ENCODE results near the gene SET. TPM values are rescaled to one million over a fixed set of nuclear protein-coding genes. Genes with fewer than 3 reads are reported as not detected.
"Not testable (repeated sequence)": the region's sequence is repeated elsewhere in the genome, so short reads cannot be mapped to it uniquely, and the experiment has no call there.

The SET gene
- total RNA-seq, 6 donors from 2014 or later, result 73.3 to 222 (median 177) TPM

- ATAC-seq (ENCODE audit: low FRiP score in 2 of 2) (peak; percentile 73 to 75), DNase-seq (peak in 1 of 2 donors; percentile 59)
- not testable (repeated sequence) for H3K9me3 ChIP-seq, H3K4me3 ChIP-seq, H3K36me3 ChIP-seq, H3K27me3 ChIP-seq, H3K27ac ChIP-seq, H3K4me1 ChIP-seq
- whole genome bisulfite sequencing, 2 donors, result 85 to 91% methylated on average over 8 to 9 of the region's 9 CpGs
- TF ChIP-seq CTCF (IDR thresholded peaks at IDR 0.05), result peak in 5 of 6 experiments; percentile 26 to 58 (median 39)
Observed at GRCh38 chr9:128648206-128648605, 40.8 kb upstream of the SET start.

- DNase-seq, result no peak
- ATAC-seq (ENCODE audit: low FRiP score in 2 of 2), result no peak
- H3K36me3 ChIP-seq, result no peaks in the 10 kb centered on the region
- WGBS, 2 donors, result 89 to 90% methylated on average over 4 to 5 of the region's 5 CpGs
- H3K4me3 ChIP-seq, result no peak overlapping the region
- no peaks in the 10 kb centered on the region for H3K9me3 ChIP-seq
- no peak overlapping the region for H3K27ac ChIP-seq
- peaks cover 6 to 10% (median 7%) of the 10 kb centered on the region in 4 donors for H3K4me1 ChIP-seq
- no peaks in the 10 kb centered on the region for H3K27me3 ChIP-seq
- TF ChIP-seq EP300 (IDR thresholded peaks at IDR 0.05) (no peak), CTCF (IDR thresholded peaks at IDR 0.05) (no peak), POLR2AphosphoS5 (IDR thresholded peaks at IDR 0.05) (no peak), POLR2A (IDR thresholded peaks at IDR 0.05) (no peak)
Observed at GRCh38 chr9:128651798-128652197, 37.2 kb upstream of the SET start.

GRCh38 chr9:128653908-128654307 is 35.1 kb upstream of the SET start:
- Histone ChIP-seq H3K36me3 (no peaks in the 10 kb centered on the region), H3K9me3 (no peaks in the 10 kb centered on the region), H3K4me1 (peaks cover 6 to 15% (median 10%) of the 10 kb centered on the region in 4 donors), H3K4me3 (no peak overlapping the region), H3K27me3 (no peaks in the 10 kb centered on the region), H3K27ac (no peak overlapping the region)
- TF ChIP-seq POLR2AphosphoS5 (IDR thresholded peaks at IDR 0.05), result no peak
- TF ChIP-seq POLR2A (IDR thresholded peaks at IDR 0.05), result no peak
- TF ChIP-seq CTCF (IDR thresholded peaks at IDR 0.05), result no peak
- no peak for TF ChIP-seq EP300 (IDR thresholded peaks at IDR 0.05)
- WGBS, 2 donors, result 95% methylated on average over 8 of the region's 8 CpGs
- ATAC-seq (ENCODE audit: low FRiP score in 2 of 2) (no peak), DNase-seq (no peak)

GRCh38 chr9:128654481-128654880 is 34.5 kb upstream of the SET start:
- peaks cover 6 to 15% (median 10%) of the 10 kb centered on the region in 4 donors for H3K4me1 ChIP-seq
- ATAC-seq (ENCODE audit: low FRiP score in 2 of 2) (no peak), DNase-seq (no peak)
- no peaks in the 10 kb centered on the region for H3K9me3 ChIP-seq
- H3K4me3 ChIP-seq, result no peak overlapping the region
- H3K27me3 ChIP-seq, result no peaks in the 10 kb centered on the region
- TF ChIP-seq CTCF (IDR thresholded peaks at IDR 0.05), result no peak
- no peak overlapping the region for H3K27ac ChIP-seq
- no peaks in the 10 kb centered on the region for H3K36me3 ChIP-seq
- WGBS, 2 donors, result 94 to 96% methylated on average over 1 of the region's 1 CpG

GRCh38 chr9:128656416-128657343 is 32.3 kb upstream of the SET start, which contains the start of gene DYNC2I2:
Gene DYNC2I2 (minus strand): TSS chr9:128656847. CDS start chr9:128656726, 121 bp downstream.
- Histone ChIP-seq H3K4me3 (peak within 1 kb of the TSS; percentile 78 to 95 (median 84)), H3K27ac (peak within 1 kb of the TSS; percentile 97 to 99 (median 98)), H3K4me1 (peaks cover 6 to 15% (median 10%) of the 10 kb centered on the region in 4 donors), H3K27me3 (no peaks in the 10 kb centered on the region), H3K36me3 (no peaks in the 10 kb centered on the region), H3K9me3 (no peaks in the 10 kb centered on the region)
- DNase-seq (peak; percentile 96 to 99), ATAC-seq (ENCODE audit: low FRiP score in 2 of 2) (peak; percentile 96 to 99)
- 1% methylated on average over 47 to 67 of the region's 86 CpGs for WGBS, 2 donors
- TF ChIP-seq EP300 (IDR thresholded peaks at IDR 0.05), result peak in 1 of 4 donors; percentile 40
- peak in 2 of 6 experiments; percentile 17 to 33 for TF ChIP-seq CTCF (IDR thresholded peaks at IDR 0.05)
- TF ChIP-seq POLR2AphosphoS5 (IDR thresholded peaks at IDR 0.05), result peak; percentile 76 to 82
- peak in 3 of 4 donors; percentile 23 to 81 (median 51) for TF ChIP-seq POLR2A (IDR thresholded peaks at IDR 0.05)
